HG02678 (cell line): ENCODE measurements around the gene PTPRT.

Experiments
- ATAC-seq: cut with Tn5 transposase; IDR thresholded peaks from one replicate; pipeline ENCODE4 v1.9.1; 2021; ENCODE audit warnings: mild to moderate bottlenecking, moderate library complexity; ENCODE audit not compliant: unreplicated experiment

Gene PTPRT

DNA sequence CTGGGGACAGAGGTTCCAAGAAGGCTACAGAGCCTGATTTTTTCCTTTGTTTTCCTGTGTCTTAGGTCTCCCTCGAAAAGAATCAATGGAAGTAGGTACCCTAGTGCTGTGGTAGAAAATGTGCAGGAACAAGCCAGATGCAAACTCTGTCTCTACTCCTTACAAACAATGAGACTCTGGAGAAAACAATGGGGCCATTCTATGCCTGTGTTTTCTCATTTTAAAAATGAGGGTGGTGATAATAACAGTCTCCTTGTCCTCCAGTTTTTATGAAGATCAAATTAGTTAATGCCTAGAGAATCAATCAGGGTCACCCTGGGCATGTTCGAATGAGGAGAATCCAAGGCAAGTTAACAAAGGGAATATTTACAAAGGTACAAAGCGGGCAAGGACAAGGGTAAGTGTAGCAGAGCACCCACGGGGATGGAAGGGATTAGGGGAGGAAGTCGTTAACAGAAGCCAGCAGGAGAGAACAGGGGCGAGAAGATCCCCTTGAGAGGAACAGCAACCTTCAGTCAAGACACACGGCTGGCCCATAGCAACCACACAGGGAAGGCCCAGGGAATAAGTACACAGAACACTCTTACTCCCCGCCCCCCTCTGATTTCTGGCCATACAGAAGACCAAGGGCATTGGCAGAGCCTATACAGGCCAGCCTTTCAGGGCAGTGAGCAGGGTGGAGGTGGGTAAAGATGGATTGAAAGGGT, 342.8 kb downstream of the PTPRT start:
- ATAC-seq: no peak

DNA sequence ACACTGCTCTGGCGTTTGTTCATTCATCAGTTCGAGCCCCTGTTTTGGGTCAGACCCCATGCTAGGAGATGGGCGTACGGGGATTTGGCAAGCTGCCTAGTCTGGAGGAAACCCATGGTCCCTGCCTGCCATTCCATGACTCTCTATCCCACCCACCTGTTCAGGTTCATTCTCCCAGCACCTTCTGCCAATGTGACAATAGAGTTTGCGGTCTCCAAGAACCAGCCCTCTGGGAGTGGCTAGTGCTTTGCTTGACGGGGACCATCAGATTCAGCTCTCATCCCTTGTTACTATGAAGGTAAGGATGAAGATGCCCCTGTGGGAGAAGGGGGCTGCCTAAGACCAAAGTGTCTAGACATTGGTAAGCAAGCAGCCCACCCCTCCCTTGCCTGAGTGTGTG, 345.0 kb downstream of the PTPRT start:
- no peak for ATAC-seq

DNA sequence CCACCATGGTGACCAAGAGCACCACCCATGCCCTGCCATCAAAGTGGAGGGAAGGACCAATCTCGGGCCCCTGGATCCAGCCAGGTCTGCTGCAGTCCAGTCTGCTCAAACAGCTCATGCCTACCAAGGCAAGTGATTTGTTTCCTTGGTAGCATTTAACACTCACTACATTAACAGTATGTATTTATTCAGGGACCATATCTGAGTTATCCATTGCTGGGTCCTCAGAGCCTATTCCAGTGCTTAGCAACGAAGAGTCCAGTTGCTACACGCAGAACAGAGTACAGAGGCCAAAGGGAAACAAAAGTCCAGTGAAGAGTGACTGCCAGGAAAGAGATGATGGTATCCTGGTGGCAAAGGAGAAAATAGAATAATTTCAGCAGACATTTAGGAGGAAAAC, 352.2 kb downstream of the PTPRT start:
- no peak for ATAC-seq

DNA sequence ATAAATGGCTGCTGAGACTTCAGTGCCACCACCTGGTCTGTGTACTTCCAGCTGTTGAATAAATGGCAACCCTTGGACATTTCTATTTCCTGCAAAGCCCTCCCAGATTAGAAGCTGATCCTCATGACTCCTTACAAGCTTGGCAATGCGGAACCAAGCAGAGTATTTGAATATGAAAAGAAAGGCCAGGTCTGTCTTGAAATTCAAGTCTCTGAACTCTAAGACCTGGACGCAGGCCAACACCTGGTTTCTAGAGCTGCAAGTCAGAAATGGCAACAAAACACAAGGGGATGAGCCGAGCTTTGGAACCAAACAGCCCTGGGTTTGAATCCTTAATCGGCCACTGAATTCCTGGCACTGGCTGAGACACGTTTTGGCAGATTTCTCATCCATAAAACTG, 353.4 kb downstream of the PTPRT start:
- no peak for ATAC-seq

DNA sequence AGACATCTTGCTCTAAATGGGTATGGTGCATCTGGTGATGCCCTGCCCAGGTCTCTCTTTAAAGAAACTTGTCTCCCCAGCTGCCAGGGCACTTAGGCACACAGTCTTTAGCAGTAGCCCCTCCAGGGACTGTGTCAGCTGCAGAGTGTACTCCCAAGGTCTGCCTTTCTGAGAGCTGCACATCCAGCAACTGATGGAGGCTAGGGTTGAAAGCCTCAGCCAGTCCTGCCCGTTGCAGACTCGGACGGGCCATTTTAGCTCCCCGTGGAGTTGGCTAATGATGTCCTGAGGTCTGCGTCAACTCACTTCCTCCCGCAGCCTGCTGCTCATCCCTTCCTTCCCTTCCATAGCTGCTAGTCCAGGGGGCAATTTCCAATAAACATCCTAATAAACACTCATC, 381.8 kb downstream of the PTPRT start:
- no peak for ATAC-seq

DNA sequence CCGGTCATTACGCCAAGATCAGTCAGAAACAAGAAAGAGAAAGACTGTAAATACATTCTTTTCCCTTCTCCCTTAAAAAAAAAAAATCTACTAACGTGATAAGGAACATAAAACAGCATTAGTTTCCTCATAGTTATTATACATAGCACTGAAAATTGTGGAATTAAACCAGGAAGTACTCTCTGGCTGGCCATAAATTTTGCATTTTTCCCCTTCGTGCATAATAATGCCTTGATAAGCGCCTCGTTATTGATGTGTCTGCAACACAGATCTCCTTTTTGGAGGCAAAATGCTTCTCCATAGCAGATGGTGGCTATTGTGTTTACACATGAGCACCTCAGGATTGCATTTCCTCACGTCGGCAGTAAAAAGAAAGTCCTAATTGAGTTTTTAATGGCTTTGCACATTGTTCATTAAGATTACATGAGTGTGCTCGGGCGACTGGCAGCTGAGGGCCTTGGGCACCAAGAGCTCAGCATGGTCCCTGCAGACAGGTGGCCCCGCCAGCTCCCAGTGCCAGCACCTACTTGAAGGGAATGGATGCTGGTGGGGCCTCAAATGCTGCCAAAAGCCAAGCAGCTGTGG, 394.5 kb downstream of the PTPRT start:
- no peak for ATAC-seq

DNA sequence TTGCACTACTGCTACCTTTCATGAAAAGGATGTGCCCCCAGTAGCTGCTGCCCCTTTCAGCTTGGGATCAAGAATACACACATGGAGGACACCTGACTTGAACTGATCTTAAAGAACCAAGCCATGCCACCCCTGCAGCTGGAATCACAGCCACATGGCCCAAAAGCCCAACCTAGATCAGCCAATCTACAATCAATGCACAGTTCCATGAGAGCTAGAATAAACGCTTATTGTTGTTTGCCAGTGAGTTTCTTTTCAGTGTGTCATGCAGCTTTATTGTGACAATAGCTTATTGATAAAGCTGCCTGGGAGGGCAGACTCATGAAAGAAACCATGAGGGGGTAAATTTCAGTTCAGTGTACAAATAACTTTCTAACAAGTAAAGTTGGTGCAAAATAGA, 397.7 kb downstream of the PTPRT start:
- ATAC-seq: no peak

DNA sequence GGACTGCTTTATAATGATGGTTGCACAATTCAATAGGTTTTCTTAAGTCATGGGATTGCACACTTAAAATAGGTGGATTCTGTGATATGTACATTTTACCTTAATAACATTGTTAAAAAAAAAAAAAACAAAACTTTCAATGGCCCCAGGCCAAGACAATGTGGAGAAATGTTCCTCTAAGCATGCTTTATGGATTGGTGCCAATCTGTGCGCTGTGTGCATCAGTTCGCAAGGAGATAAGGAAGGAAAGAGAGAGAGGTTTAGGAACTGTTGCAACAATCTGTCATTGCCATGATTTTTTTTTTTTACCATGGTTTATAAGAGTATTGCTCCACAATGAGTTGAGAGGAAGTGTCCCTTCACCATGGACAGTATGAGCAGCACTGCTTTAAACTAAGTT, 399.6 kb downstream of the PTPRT start:
- ATAC-seq: no peak

DNA sequence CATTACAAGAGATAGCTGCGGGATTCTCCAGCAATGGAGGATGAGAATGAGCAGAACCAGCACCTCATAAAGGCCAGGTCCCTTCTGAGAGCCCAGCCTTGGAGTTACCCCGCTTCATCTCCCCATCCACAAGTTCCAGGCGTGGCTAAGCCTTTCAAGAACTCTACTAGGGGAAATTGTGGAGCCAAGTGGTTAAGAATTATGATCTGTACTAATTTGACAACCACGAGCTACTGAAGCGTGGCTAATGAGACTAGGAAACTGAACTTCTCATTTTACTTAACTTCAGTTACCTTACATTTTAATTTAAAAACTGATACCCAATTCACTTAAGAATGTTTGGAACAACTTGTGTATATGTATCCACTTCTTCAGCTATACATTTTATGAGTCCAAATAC, 401.0 kb downstream of the PTPRT start:
- no peak for ATAC-seq

DNA sequence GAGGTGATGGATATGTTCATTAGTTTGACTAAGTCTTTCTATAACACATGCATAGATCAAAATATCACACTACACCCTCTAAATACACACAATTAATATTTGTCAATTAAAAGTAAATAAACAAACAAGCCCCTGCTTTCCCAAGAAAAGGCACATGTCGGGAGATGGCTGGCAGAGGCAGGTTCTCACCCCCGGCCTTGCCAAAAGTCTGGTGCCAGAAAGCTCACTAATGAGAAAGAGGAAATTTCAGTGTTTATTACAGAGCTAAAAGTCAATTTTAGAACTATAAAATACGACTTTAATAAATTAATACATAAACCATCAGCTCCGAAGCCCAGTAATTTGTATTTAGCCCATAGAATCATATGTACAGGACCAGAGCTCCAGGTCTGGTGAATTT, 404.7 kb downstream of the PTPRT start:
- no peak for ATAC-seq

DNA sequence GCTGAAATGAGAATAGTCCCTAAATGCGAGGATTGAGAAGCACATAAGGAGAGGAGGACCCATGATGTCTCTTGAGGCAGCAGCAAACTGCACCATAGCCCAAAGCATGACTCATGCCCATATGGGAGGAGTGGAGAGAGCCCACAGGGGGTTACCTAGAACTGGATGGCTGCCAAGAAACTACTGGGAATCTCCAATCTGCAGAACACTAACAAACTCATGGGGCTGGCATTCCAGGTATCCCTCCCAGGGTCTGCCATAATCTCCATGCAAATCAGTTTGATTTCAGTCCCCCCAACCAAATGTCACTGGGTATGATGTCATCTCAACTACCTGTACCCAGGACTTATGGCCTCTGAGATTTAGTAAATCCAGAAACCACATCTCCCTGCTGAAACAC, 410.5 kb downstream of the PTPRT start:
- no peak for ATAC-seq

DNA sequence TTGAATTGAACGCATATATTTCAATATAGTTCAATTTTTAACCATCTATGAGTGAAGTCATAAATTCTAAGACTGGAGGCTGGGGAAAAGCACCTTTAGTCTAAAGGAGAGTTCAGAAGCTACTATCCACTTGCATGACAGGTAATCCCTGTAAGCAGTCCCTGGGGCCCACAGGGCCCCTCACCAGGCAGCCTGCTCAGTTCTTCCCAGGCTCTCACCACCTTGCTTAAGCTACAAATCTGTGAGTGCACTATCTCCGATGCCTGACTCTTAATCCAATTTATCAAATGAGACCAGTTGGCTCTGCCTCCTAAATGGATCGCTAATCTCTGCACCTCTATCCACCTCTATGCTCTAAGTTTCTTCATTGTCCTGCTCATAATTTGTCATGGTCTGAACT, 413.8 kb downstream of the PTPRT start:
- no peak for ATAC-seq

DNA sequence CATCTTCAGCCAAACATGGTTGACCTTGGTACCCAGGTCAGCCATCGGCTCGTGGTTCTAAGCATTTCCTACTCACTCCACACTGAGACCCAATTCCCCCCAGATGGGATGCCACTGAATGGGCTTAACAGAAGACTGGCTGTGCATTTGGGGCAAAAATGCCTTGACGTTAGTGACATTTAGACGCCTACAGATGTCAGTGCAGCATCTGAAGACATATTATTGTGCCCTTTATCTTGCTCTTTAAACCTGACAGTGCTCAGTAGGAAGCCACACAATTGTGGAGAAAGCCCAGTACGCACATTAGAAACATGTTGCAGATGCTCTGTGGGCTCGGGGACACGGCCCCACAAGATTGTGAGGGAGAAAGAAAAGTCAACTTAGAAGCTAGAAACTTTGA, 414.7 kb downstream of the PTPRT start:
- no peak for ATAC-seq

DNA sequence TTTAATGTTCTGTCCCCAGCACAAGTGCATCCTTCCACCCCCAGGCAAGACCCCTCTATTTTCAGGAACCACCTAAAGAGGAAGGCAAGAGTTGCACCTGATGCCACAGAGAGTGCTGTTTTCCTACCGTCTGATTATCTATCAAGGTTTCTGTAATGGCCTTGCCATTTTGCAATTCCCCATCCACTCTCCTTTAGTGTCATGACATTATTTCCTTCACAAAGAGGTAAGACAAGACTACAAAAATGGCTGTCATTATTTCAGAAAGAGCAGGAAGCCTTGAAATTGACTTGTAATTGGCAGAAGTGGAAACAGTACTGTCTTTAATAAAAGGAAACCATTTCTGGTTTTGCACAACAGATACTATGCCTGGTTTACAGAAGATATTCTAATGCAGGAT, 426.7 kb downstream of the PTPRT start:
- no peak for ATAC-seq

DNA sequence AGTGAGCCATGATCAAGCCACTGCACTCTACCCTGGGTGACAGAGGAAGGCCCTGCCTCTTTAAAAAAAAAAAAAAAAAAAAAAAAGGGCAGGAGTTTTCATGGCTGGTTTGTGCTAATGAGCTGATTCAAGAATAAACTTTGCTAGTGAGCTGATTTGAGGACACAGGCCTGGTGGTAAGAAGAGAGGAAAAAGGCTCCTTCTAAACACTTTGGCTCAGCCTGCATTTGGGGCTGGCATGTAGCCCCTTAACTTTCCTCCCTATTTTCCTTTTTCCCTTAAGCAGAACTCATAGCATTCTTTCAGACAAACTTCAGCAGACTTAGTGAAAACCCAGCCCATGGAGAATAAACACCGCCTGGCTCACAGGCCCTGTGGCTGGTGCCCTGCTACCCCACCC, 432.7 kb downstream of the PTPRT start:
- no peak for ATAC-seq

DNA sequence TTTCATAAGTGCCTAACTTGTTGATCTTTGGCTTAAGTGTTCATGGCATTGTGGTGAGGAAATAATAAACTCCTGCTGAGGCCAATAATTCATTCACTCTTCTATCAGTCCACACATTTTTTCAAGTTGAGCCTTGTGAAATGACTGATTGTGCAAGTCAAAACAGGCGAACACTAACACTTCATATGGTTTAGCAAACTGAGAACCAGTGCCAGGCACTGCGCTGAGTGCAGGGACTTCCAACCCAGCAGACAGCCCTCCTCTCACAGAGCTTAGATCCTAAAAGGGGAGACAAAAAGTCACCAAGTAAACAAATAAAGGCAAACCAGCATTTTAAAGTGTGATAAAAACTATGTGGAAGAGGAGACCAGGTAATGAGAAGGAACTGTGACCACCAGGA, 435.0 kb downstream of the PTPRT start:
- no peak for ATAC-seq

DNA sequence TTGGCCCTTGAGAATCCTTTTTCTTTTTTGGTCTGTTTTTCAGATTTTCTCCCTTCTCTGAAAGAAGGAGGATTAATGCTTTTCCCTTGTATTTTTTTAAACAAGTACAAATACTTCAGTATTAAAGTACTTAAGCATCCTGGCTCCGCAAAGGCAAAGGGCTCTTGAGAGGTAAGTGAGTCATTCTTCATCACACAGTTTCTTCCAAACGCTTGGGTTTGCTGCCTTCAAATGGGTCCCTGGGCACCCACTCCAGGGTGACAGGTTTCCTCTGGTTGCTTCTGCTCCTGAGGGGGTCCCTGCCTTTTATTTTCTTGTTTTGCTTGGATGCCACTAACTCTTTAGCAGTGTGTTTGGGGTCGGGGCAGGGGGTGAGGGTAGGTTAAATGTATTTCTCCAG, 437.1 kb downstream of the PTPRT start:
- ATAC-seq: no peak

DNA sequence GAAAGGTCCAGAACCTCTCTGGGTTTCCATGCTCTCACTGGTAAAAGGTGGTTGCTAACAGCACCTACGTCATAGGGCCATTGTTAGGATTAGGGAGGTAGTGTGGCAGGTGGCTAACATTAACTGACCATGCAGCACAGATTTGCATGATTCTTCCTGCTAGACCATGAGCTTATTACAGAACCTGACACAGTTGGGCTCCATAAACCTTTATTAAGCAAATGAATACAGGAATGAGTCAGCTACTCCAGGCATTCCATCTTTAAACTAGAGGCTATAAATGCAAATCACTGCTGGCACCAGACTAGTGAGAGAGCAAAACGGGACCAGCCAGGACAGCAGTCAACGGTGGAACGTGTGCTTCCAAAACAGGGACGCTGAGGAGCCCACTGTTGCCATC, 440.1 kb downstream of the PTPRT start:
- ATAC-seq: no peak

DNA sequence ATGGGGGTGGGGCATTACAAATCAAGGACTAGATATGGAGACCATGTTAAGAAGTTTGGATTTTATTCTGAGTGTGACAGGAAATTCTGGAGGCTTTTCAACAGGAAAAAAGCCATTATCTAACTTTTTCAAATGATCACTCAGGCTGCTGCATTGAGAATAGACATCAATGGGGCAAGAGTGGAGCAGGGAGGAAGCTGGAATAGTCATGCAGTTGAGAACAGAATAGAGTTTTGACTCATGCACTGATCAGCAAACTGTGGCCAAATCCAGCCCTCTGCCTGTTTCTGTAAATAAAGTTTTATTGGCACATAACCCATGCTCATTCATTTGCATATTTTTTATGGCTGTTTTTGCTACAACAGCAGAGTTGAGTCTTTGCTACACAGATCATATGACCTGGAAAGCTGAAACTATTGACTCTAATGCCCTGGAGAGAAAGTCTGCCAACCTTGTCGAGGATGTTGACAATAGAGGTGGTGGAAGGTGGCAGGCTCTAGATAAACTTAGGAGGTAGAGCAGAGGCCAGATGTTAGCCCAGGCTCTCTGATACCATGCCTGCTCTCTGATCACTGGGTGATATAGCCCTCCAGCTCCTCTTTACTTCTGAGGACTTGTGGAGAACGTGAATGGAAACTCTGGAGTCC, 441.8 kb downstream of the PTPRT start:
- ATAC-seq: no peak

DNA sequence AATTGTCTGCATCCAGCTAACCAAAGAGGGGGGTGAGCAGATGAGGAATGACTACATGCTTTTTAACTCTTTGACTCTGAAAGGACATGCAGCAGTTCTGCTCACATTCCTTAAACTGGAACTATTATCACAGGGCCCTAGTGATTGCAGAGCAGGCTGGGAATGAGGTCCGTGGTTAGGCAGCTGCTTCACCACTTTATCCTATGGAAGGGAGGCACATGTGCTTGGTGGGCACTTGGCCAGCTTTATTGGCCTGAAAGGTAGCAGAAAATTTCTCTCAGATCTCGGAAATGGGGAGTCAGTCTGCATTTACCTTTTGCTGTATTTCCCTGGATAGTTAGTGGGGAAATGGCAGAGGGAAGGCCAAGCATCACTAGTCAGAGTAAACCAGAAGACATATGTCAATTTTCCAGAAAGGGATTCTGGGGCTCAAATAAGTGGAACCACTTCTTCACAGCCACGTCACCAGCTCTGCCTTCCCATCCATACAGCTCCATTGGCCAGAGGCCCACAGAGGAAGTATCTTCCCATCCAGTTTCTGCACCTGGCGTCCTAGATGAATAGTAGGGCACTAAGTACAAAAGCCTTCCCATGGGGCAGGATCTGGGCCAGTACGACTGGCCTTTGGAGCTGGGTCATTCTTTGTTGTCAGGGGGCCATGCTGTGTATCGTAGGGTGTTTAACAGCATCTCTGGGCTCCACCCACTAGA, 444.8 kb downstream of the PTPRT start:
- no peak for ATAC-seq

DNA sequence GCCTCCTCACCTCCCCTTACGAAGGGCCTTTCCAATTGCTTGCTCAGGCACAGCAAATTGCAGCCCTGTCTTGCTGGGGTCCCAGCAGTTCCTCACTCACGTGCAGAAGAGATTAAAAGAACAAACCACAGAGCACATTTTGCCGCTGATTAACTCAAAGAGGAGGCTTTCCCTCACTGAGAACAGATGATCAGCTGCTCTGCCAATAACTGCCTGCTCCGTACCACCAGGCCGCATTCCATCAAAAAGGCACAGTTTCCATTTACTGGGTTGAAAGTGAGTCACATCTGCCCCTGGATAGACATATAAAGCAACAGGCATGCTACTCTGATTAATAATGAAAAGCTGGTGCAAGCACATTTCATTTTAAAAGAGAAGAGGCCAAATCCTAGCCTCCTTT, 446.8 kb downstream of the PTPRT start:
- ATAC-seq: no peak

DNA sequence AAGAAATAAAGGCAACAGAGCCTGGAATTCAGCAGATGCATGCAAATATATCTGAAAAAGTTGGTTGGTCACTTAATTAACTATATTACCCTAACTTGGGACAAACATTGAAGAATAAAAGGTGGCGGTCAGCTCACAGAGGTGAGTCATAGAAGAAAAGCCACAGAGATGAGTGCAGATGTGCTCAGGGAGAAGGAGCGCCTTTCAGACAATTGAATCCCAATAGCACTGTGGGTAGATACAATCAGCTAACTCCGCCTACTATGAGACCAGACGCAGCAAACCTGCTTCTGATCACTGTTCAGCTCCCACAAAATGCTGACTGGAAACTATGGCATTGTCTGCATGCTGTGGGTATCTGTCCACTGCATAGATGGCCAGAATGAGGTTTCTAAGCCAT, 447.8 kb downstream of the PTPRT start:
- no peak for ATAC-seq
